ENCODE results near the gene ACVR2B. TPM values are rescaled to one million over a fixed set of nuclear protein-coding genes. Genes with fewer than 3 reads are reported as not detected.
A peak's percentile ranks its signal among the peaks of the same experiment; 100 is the strongest.
"Not testable (repeated sequence)": the region's sequence is repeated elsewhere in the genome, so short reads cannot be mapped to it uniquely, and the experiment has no call there.

ACVR2B gene
- under 1 TPM; 0.02 to 0.39 (median 0.04) TPM for polyA plus RNA-seq

- H3K27ac Mint-ChIP-seq = peak within 1 kb of the TSS in 5 of 6 donors; percentile 23 to 80 (median 56)
These were observed at the start of gene ACVR2B for GRCh38 chr3:38453075-38453912. Gene ACVR2B, plus strand, starts transcription at chr3:38453890. Its CDS starts 433 bp downstream, at chr3:38454323.

DNA sequence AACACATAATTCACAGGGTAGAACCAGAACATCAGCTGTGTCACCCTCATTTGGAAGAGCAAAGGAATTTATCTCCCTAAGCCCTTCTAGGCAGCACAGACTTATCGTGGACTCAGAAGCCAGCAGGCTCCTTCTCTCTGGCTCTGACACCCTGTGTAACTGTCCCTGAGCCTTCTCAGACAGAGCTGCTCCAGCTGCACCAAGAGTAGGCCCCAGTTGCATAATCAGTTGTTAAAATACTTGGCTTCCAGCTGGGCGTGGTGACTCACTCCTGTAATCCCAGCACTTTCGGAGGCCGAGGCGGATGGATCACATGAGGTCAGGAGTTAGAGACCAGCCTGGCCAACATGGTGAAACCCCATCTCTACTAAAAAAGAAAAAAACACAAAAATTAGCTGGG, 49.4 kb upstream of the ACVR2B start:
- H3K4me1 Mint-ChIP-seq = no peaks in the 10 kb centered on the region
- no peak overlapping the region for H3K27ac Mint-ChIP-seq
- no peak overlapping the region for H3K4me3 Mint-ChIP-seq
- H3K9me3 Mint-ChIP-seq = peaks cover 0 to 2% (median 0%) of the 10 kb centered on the region in 6 donors
- no peak for DNase-seq
- H3K27me3 Mint-ChIP-seq (ENCODE audit: low read depth in 3 of 3) = peaks cover 0 to 2% (median 0%) of the 10 kb centered on the region in 3 donors
- peaks cover 8 to 24% (median 15%) of the 10 kb centered on the region in 3 donors for H3K36me3 Mint-ChIP-seq

More at GRCh38 chr3:38453075-38453912, at the start of gene ACVR2B:
- peaks cover 2 to 10% (median 9%) of the 10 kb centered on the region in 3 donors for H3K27me3 Mint-ChIP-seq (ENCODE audit: low read depth in 3 of 3)
- DNase-seq = peak; percentile 38 to 55 (median 50)
- peaks cover 16 to 20% of the 10 kb centered on the region in 2 donors for H3K4me1 Mint-ChIP-seq
- peak within 1 kb of the TSS; percentile 88 to 95 (median 94) for H3K4me3 Mint-ChIP-seq
- no peaks in the 10 kb centered on the region for H3K36me3 Mint-ChIP-seq
- no peaks in the 10 kb centered on the region for H3K9me3 Mint-ChIP-seq

DNA sequence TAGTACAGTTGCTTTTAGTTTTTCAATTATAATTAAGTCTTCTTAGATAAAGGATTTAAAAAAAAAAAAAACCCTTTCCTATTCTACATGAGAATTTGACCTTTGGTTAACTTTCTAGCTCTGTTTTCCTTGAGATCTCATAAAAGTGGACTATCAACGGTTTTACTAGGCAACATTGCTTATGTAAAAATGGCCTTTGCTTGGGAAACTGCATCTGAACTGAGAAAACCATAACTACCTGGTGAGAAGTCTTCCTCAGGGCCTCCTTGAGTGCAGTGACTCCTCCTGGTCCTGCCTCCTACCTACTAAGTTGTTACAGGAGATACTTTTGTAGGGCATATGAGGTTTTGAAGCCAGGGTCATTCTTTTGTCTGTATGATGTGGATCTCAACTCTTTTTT, 42.1 kb upstream of the ACVR2B start:
- Mint-ChIP-seq H3K9me3 (peaks cover 0 to 6% (median 0%) of the 10 kb centered on the region in 6 donors), H3K27me3 (ENCODE audit: low read depth in 3 of 3) (peaks cover 0 to 2% (median 0%) of the 10 kb centered on the region in 3 donors), H3K27ac (no peak overlapping the region), H3K4me1 (no peaks in the 10 kb centered on the region), H3K36me3 (no peaks in the 10 kb centered on the region), H3K4me3 (no peak overlapping the region)
- no peak for DNase-seq

- not testable (repeated sequence) for H3K27me3 Mint-ChIP-seq (ENCODE audit: low read depth in 3 of 3); DNase-seq; H3K4me3 Mint-ChIP-seq; H3K4me1 Mint-ChIP-seq; H3K27ac Mint-ChIP-seq; H3K9me3 Mint-ChIP-seq; H3K36me3 Mint-ChIP-seq
These were observed 32.9 kb upstream of the ACVR2B start for GRCh38 chr3:38420758-38421157.

- no peaks in the 10 kb centered on the region for H3K36me3 Mint-ChIP-seq
- DNase-seq = no peak
- no peak overlapping the region for H3K27ac Mint-ChIP-seq
- H3K9me3 Mint-ChIP-seq = no peaks in the 10 kb centered on the region
- no peak overlapping the region for H3K4me3 Mint-ChIP-seq
- H3K27me3 Mint-ChIP-seq (ENCODE audit: low read depth in 3 of 3) = no peaks in the 10 kb centered on the region
- peaks cover 7 to 8% of the 10 kb centered on the region in 2 donors for H3K4me1 Mint-ChIP-seq
These were observed 31.9 kb upstream of the ACVR2B start for GRCh38 chr3:38421679-38422336.

GRCh38 chr3:38426798-38427426, 26.8 kb upstream of the ACVR2B start:
- not testable (repeated sequence) for H3K27ac Mint-ChIP-seq; H3K27me3 Mint-ChIP-seq (ENCODE audit: low read depth in 3 of 3); H3K9me3 Mint-ChIP-seq; H3K36me3 Mint-ChIP-seq
- DNase-seq = peak in 2 of 3 donors; percentile 18 to 25
- Mint-ChIP-seq H3K4me1 (peaks cover 20 to 21% of the 10 kb centered on the region in 2 donors), H3K4me3 (peak overlapping the region in 4 of 5 donors; percentile 1 to 64 (median 55))

GRCh38 chr3:38432871-38433658, 20.6 kb upstream of the ACVR2B start:
- not testable (repeated sequence) for H3K27me3 Mint-ChIP-seq (ENCODE audit: low read depth in 3 of 3); H3K27ac Mint-ChIP-seq; H3K4me3 Mint-ChIP-seq; DNase-seq
- Mint-ChIP-seq H3K4me1 (peaks cover 7 to 10% of the 10 kb centered on the region in 2 donors), H3K36me3 (peaks cover 13 to 18% (median 16%) of the 10 kb centered on the region in 3 donors), H3K9me3 (peaks cover 16 to 39% (median 34%) of the 10 kb centered on the region in 6 donors)

- DNase-seq; H3K27ac Mint-ChIP-seq; H3K27me3 Mint-ChIP-seq (ENCODE audit: low read depth in 3 of 3); H3K4me3 Mint-ChIP-seq: not testable (repeated sequence)
- Mint-ChIP-seq H3K4me1 (peaks cover 12 to 14% of the 10 kb centered on the region in 2 donors), H3K9me3 (peaks cover 16 to 41% (median 34%) of the 10 kb centered on the region in 6 donors), H3K36me3 (peaks cover 13 to 18% (median 16%) of the 10 kb centered on the region in 3 donors)
These were observed 20.0 kb upstream of the ACVR2B start for GRCh38 chr3:38433661-38434060.

DNA sequence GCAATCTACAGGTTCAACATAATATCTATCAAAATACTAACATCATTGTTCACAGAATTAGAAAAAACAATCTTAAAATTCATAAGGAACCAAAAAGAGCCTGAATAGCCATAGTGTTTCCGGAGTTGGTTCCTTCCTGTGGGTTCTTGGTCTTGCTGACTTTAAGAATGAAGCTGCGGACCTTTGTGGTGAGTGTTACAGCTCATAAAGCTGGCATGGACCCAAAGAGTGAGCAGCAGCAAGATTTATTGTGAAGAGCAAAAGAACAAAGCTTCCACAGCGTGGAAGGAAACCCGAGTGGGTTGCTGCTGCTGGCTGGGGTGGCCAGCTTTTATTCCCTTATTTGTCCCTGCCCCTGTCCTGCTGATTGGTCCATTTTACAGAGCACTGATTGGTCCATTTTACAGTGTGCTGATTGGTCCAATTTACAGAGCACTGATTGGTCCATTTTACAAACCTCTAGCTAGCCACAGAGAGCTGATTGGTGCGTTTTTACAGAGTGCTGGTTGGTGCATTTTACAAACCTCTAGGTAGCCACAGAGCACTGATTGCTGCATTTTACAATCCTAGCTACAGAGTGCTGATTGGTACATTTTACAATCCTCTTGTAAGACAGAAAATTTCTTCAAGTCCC, 15.1 kb upstream of the ACVR2B start:
- Mint-ChIP-seq H3K9me3 (peaks cover 7 to 30% (median 19%) of the 10 kb centered on the region in 6 donors), H3K36me3 (peaks cover 6 to 11% (median 6%) of the 10 kb centered on the region in 3 donors), H3K4me1 (peaks cover 18 to 19% of the 10 kb centered on the region in 2 donors), H3K27ac (peak overlapping the region in 3 of 6 donors; percentile 10 to 63 (median 12)), H3K4me3 (peak overlapping the region in 4 of 5 donors; percentile 6 to 43 (median 26))
- not testable (repeated sequence) for H3K27me3 Mint-ChIP-seq (ENCODE audit: low read depth in 3 of 3)
- peak; percentile 45 to 61 (median 58) for DNase-seq

GRCh38 chr3:38443205-38443604, 10.5 kb upstream of the ACVR2B start:
- H3K4me3 Mint-ChIP-seq, H3K36me3 Mint-ChIP-seq, H3K9me3 Mint-ChIP-seq, DNase-seq, H3K27ac Mint-ChIP-seq: not testable (repeated sequence)
- Mint-ChIP-seq H3K4me1 (peaks cover 9 to 11% of the 10 kb centered on the region in 2 donors), H3K27me3 (ENCODE audit: low read depth in 3 of 3) (peaks cover 3 to 15% (median 4%) of the 10 kb centered on the region in 3 donors)

- no peak overlapping the region for H3K4me3 Mint-ChIP-seq
- peaks cover 0 to 17% (median 7%) of the 10 kb centered on the region in 3 donors for H3K27me3 Mint-ChIP-seq (ENCODE audit: low read depth in 3 of 3)
- H3K9me3 Mint-ChIP-seq = no peaks in the 10 kb centered on the region
- DNase-seq = no peak
- peaks cover 0 to 3% (median 0%) of the 10 kb centered on the region in 3 donors for H3K36me3 Mint-ChIP-seq
- no peaks in the 10 kb centered on the region for H3K4me1 Mint-ChIP-seq
- H3K27ac Mint-ChIP-seq = no peak overlapping the region
These were observed 7.5 kb upstream of the ACVR2B start for GRCh38 chr3:38446085-38446686.

- H3K4me3 Mint-ChIP-seq = no peak overlapping the region
- no peaks in the 10 kb centered on the region for H3K9me3 Mint-ChIP-seq
- peaks cover 0 to 17% (median 10%) of the 10 kb centered on the region in 3 donors for H3K27me3 Mint-ChIP-seq (ENCODE audit: low read depth in 3 of 3)
- no peak for DNase-seq
- no peak overlapping the region for H3K27ac Mint-ChIP-seq
- H3K4me1 Mint-ChIP-seq = no peaks in the 10 kb centered on the region
- H3K36me3 Mint-ChIP-seq = peaks cover 0 to 3% (median 0%) of the 10 kb centered on the region in 3 donors
These were observed 6.9 kb upstream of the ACVR2B start for GRCh38 chr3:38446812-38447211.

Measured in immature natural killer cell (primary cell).